Activated CD8-positive, alpha-beta memory T cell treated with anti-CD3 and anti-CD28 coated beads for 48 hours (primary cell): ENCODE results near the gene GRAP2.

ENCODE experiments used
- DNase-seq, 3 experiments: peaks; one replicate each; pipeline ENCODE4 v3.0.0-alpha.2; 2020; ENCODE audit warnings: low read depth in 2 of 3, low spot score in 2 of 3

Gene GRAP2

DNA sequence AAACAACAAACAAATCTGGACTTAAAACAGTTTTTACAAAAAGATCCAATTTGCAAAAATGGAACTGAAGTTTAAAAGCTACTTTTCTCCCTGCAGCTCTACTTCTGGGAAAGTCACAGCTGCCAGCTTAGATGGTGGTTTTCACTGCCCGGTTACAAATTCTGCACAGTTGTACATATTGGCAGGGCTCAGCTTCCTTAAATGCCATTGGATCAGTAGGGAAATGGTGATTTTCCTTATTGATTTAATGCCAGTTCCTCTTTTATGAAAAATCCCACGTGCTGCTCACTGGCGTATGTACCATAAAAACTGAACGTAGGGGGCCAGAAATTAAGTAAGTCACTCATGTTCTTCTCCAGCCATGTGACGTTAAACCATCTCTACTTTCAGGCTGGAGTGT, 22.8 kb downstream of the GRAP2 start:
- no peak for DNase-seq

DNA sequence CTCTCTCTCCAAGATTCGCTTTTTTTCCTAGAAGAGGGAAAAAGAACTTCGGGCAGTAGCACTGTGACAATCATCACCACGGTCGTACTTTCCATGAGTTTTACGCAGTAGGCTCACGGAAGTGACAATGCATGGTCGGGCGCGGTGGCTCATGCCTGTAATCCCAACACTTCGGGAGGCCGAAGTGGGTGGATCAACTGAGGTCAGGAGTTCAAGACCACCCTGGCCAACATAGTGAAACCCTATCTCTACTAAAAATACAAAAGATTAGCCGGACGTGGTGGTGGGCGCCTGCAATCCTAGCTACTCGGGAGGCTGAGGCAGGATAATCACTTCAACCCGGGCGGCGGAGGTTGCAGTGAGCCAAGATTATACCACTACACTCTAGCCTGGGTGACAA, 23.4 kb downstream of the GRAP2 start:
- no peak for DNase-seq

DNA sequence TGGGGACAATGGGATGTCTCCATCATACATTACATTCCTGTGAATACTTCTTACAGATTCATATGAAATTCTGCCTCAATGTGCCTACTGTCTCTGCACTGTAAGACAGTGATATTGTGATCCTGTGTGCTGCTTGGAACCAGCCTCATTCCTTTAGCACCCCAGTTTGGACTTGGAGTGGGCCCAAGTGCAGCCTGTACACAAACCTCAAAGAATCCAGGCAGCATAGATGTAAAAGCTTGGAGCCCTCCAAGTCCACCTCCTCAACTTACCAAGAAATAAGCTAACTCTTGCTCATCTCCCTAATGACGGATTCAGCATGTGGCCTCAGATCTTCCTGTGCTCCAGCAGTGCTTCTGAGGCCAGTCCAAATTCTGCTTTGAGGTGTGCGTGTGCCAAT, 24.4 kb downstream of the GRAP2 start:
- DNase-seq, result no peak

DNA sequence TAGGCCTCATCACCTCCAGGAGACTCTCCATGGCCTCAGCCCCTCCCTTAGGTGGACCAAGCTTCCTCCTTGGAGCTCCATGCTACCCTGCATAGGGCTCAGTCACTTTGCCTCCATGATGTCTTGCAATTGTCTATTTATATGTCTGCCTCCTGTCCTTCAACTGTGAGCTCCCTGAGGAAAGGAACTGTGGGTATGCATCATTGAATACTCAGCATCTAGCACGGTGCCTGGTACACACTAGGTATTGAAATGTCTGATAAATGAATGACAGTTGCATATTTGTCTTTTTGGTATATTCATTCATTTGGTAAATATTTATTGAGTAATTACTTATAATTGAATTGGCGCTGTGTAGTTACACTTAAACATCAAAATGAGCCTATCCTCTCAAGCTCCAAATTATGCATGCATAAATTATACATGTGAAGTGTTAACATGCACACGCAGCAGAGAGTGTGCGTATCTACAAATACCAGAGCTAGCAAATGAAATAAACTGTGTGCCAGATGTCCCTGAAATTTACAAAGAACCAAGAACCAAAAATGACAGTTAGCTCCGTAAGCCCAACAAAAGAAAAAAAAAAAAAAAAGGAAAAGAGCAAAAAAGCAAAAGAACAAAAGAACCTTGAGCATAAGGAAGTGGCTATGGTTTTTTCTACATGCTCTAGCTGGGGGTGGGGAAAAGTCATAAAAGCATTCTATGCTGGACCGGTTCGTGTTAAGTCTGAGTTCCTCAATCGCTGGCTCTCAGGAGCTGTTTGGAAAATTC, 25.2 kb downstream of the GRAP2 start:
- DNase-seq, result no peak

DNA sequence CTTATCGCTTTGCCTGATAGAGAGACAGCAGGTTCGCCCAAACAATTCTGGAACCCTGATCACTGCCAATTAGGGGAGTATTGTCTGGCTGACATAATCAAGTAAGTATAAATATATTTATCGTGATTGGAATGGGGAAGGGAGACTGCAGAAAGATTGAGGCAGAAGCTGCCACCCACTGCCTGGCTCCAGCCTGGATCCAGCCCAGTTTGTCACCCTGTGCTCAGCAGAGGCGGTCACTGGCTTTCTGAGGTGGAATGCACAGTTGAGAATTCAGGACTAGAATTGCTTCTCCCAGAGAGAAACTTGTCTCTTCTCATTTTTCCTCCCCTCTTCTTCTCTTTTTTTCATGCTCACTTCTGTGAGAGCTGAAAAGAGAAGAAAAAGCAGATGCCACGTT, 25.9 kb downstream of the GRAP2 start:
- DNase-seq, result no peak

DNA sequence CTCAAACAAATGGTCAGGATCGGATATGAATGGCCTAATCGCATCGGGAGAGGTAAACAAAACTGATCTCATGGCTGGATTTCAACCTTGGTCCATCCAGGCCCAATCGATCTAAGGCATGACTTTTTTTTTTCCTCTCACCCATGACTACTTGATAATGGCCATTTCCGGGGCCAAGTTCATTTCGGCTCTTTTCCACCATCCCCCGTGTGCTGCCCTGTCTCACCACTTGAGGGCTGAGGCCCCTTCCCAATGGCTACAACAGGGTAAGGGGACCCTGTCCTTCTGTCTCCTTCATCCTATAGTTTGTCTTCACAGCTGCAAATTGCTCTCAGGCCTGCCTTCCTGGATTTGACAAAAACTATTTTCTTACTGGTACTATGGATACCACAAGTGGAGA, 26.7 kb downstream of the GRAP2 start:
- no peak for DNase-seq

DNA sequence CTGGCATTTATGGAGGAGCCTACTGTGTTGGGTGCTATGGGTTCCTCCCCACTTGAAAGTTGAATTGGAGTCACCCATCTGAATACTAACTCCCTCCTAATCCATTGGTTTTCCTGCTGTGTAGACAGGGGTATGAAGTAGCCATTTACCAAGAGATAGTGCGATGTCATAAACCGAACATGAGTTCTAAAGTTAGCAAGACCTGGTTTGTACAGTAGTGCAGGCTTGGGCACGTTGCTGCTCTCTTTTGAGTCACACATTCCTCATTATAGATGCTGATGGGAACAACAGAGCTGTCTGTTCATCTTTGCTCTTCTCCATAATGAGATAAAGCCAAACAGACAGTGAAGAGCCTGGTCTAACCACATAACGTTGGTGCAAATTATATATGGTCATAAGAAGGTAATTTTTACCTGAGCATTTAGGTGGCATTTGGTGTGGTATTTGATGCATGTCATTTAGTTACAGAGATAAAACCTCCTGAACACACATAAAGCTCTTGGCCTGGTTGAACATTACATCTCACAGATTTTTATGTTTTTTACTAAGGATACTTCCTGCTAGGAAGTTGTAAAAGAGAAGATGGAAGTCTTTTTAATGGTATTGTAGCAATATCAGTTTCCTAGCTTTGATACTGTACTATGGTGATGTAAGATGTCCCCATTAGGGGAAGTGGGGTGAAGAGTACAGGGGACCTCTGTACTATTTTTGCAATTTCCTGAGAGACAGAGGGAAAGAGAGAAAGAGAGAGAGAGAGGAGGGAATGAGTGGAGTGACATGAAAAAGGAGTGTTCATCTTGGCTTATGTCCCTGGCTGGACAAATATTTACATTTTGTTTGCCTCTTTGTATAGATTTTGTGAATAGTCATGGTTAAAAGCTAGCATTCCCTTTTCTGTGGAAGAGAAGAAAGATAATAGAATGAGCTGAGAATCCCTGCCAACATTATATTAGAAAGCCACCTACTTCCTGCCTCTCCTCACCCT, 27.9 kb downstream of the GRAP2 start:
- no peak for DNase-seq

DNA sequence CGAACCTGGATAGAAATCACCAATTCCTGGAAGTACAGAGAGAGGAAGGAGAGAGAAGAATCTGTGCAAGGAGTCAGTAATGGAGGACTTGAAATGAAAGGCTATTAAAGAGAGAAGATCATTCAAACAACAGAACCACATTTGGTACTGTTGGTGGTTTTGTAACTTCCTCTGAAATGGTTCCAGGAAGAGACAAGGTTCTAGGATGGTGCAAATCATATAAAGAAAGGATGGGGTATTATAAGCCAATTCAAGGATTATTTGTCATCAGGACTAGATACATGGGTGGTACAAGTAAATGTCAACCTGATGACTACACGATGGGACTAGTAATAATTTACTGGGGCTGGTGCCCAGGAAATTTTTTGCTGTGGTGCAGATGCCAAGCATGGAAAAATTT, 30.4 kb downstream of the GRAP2 start:
- no peak for DNase-seq

DNA sequence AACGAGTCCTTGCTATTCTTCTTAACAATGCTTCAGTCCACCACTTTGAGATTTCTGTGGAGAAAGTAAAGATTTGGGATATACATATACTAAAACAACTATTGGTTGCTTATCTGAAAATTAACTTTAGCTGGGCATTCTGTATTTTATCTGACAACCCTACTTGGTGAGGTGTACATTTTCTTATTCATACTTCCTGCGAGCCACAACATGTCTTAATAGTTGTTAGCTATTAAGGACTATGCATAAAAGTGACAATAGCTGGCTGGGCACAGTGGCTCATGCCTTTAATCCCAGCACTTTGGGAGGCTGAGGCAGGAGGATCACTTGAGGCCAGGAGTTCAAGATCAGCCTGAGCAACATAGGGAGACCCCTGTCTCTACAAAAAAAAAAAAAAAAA, 31.3 kb downstream of the GRAP2 start:
- no peak for DNase-seq

DNA sequence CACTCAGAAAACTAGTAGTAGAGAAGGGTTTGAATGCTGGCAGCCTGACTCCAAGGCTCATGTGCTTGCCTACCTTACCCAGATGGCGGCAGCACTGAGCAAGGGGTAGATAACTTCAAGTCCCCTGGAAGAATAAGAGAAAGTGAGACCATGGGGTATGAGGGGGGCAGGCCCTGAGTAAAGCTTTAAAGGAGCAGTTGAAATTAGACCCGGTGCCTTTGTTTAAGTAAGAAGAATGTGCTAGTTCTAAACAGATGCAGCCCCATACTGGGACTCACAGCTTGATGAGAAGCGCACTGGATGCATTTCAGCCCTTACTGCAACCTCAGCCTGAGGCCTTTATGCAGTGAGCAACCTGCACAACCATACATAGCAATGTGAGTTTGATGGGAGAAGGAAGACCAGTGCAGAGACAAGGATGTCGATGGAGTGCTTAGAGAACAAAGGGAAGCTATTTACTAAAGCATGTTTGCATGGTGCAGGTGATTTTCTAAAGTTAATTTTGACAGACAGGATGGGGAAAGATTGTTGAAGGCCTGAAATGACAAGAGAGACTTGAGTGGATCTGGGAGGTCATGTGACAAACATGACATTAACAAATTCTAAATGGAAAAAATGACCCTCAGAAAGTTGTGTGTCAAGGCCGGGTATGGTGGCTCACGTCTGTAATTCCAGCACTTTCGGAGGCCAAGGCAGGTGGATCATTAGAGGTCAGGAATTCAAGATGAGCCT, 32.2 kb downstream of the GRAP2 start:
- DNase-seq, result no peak

DNA sequence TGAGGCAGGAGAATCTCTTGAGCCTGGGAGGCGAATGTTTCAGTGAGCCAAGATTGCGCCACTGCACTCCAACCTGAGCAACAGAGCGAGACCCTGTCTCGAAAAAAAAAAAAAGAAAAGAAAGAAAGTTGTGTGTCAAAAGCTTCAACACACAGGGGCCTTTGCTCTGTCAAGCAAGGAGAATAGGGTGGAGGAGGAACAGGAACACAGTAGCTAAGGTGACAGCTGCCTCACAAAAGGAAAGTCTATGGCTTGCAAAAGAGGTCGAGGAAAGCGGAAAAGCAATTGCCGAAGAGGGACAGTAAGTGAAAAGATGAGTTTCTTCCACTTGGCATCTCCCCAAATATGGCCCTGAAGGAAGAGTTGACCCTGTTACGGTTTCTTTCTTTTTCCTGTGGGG, 32.9 kb downstream of the GRAP2 start:
- DNase-seq, result no peak

DNA sequence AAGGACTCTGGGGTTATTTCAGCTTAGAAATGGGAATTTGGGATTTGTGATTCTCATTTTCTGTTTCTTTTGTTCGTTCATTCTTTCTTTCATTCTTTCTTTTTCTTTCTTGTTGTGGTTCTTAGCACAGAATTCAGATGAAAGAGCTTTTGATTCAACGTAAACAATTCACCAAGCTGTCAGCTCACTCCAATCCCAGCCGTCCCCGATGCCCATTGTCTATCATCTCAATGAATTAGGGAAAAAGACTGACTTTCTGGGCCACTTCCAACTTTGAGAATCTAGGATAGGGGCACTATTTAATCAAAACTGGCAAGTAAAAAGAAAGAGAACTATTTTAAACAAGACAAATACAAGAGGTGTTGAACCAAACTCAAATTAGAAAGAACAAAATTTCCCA, 34.2 kb downstream of the GRAP2 start:
- DNase-seq, result no peak

DNA sequence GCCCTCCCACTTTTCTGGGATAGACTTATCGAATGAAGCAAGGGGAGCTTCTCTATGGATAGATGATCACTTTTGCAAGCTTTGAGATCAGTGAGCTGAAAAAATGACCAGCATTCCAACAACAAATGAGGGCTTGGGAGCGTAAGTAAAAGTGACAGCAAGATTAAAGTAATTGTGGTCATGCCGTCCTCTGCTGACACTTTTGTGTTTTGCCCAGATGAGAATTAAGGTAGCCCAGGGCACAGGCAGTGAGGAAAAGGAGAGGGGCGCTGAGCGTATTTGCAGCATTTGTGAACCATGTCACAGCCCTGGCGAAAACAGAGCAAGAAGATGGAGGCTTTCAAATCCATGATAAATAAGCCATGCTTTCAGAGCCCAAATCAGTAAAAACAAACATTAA, 34.7 kb downstream of the GRAP2 start:
- DNase-seq, result no peak

DNA sequence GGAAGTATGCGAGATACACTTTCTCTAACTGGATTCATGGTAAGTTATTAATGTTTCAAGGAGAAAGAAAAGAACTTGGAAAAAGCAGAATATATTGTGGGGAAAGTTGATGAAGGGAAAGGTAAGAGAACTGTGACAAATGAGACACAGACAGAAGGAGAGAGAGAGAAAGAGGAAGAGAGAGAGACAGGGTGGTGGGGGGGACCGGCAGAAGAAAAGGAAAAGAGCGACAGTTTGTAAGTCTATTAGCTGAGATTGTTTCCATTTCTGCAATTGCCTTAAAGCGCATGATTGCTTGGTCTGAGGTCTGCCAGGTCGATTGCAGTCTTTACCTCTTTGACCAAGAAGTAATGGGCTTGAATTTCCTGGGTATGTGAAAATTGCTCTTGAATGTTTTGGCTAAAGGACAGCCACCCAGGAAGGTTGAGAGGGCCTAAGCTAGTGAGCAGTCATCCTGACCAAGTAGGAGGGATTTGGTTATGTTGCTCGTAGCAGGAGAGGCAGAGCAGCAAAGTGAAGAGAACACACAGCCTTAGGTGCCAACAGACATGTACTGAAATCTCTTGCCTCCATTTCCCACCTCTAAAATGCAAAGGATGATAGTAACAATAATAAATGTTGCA, 35.8 kb downstream of the GRAP2 start:
- DNase-seq, result no peak

DNA sequence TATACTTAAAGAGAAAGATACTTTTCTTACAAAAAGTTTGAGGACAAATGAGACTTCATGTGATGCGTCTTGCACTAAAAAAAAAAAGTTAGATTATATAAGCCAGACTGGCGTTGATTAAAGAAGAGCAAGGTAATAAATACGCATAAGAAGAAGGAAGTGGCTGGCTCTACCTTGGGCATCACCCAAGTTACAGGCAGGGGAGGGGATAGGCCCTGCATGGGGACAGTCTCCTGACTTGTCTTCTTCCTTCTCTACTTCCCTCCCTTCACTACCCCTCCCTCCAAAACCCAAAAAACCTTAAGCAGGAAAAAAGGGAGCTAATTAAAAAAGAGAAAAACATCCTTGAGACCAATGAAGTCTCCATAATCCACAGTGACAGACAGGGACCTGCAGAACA, 37.0 kb downstream of the GRAP2 start:
- DNase-seq, result no peak

DNA sequence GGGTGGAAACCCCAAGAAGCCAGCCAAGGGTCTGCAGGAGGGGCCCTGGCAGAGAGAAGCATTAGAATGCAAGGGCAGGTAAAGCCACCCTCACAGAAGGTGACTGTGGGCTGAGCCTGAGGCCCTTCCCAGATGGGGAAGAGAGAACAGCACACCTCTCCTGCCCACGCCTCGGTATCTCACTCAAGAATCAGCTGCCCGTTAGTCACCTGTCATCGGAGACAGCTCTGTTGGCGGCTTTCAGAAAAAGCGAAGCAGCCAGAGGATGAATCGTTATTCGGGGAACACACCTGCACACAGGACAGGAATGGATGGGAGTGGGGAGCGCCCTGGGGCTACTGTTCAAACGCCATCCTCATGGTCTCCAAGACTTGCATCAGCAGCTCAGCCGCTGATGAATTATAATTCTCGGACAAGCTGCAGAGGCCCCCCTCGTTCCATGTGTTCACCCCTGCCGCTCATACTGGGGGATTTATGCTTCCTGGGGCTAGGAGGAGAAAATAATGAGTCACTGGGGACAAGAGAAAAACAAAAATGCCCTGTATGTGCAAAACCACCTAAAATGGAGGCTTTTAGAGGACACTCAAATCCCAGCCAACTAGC, 37.7 kb downstream of the GRAP2 start:
- no peak for DNase-seq

DNA sequence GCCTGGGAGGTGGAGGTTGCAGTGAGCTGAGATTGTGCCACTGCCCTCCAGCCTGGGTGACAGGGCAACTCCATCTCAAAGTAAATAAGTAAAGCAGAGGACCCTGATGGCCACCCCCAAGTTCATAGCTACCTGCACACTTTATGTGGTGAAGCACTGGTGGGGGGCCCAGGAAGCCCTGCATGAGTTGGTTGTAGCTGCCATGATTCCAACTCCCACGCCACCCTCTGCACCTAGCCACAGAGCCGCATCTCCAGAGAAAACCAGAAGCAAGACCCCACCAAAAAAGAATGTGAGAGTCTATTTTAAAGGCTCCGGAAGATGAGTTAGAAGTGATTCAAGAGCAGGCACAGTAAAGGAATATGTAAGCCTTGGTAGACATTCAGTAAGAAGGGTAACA, 38.9 kb downstream of the GRAP2 start:
- no peak for DNase-seq

DNA sequence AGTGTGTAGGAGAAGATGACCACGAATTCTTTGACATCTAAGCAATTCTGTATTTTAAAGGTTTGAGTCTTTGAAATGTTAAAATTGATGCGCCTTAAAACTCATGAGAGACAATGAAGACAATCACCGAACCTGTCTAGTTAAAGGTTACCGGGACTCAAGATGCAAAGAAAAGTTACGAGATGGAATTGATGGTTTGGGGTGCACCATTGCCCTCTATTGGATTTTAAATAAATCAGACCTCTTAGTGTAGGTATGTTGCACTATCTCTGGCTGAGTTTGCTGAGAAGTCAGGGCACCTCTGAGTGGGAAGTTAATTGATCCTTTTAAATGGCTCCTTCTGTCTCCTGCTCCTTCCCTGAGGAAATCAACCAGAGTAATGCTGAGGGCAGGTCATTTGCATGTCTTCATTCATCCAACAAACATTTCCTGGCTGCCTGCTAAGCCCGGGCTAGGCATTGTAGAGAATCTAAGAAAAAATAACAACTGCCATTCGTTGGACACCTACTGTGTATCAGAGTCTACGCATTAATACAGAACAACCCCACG, 39.9 kb downstream of the GRAP2 start:
- no peak for DNase-seq

DNA sequence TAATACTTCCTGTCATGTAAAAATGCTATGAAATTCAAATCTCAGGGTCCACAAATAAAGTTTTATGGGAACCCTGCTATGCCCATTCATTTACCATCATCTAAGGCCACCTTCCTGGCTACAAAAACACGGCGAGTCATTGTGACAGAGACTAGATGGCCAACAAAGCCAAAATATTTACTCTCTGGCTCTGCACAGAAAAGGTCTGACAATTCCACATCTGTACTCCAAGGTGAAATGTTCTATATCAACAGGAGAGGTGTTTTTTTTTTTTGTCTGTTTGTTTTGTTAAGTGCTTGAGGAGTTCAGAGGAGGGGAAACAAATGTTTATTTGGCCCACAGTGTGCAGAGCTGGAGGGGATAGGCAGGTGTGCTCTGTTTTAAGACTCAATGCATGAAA, 40.7 kb downstream of the GRAP2 start:
- no peak for DNase-seq

DNA sequence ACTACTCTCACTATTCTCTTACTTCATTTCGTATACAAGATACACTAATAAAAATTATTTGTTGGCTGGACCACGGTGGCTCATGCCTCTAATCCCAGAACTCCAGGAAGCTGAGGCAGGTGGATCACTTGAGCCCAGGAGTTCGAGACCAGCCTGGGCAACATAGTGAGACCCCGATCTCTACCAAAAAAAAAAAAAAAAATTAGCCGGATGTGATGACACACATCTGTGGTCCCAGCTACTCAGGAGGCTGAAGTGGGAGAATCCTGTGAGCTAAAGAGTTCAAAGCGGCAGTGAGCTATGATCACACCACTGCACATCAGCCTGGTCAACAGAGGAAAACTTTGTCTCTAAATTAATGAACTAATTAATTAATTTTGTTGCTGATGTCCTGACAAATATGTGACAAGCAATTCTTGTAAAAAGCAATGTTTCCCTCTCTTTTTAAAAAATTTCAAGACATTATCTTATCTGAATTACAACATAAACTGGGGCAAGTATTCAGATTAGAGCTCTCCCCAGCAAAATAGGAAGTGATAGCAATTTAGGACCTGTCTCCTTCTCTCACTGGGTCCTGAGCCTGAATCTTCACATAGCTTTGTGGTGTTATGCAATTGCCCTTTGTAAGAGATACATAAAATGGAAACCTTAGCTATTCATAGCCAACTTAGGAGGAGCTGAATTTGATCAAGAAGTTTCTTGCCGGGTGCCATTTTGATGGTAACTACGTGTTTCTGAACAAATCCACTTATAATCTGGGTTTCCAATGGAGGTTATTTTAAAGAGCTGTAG, 41.8 kb downstream of the GRAP2 start:
- DNase-seq, result no peak
